K562 (cell line): ENCODE measurements around the gene NECTIN2. TPM values are rescaled to one million over a fixed set of nuclear protein-coding genes. Genes with fewer than 3 reads are reported as not detected.

ENCODE experiments used
- ARID3B ChIP-seq: fragments of 250-450 bp; sonication (Bioruptor Pico); IDR thresholded peaks from 2 replicates; pipeline ENCODE4 v1.4.0; 2020; ENCODE audit warnings: borderline replicate concordance
- BMI1 ChIP-seq: fragments of 150-350 bp; IDR thresholded peaks from 2 replicates; pipeline ENCODE4 v1.6.1; 2014; ENCODE audit warnings: low read length
- CEBPG ChIP-seq, 3 experiments: fragments of 200-800 bp in 1 of 3; sonication (Bioruptor generic) in 1 of 3; sonication (generic) in 1 of 3; formaldehyde crosslinking in 1 of 3; IDR thresholded peaks in 2 of 3; conservative IDR thresholded peaks in 1 of 3; 2 replicates each; pipeline versions ENCODE4 v1.6.1 to v1.8.0; 2016 to 2022; ENCODE audit warnings: missing compliant biosample characterization in 2 of 3, missing genetic modification characterization in 2 of 3, mild to moderate bottlenecking in 1 of 3, missing genetic modification reagents in 1 of 3
- ETS1 ChIP-seq: conservative IDR thresholded peaks from 2 replicates; pipeline ENCODE4 v1.6.1; 2011; ENCODE audit warnings: low read depth, mild to moderate bottlenecking, low read length; ENCODE audit not compliant: control insufficient read depth
- HDAC2 ChIP-seq: fragments of 450-650 bp; IDR thresholded peaks from 2 replicates; pipeline ENCODE4 v1.6.1; 2016; ENCODE audit warnings: mild to moderate bottlenecking
- KLF10 ChIP-seq: fragments of 250-450 bp; sonication (Bioruptor Pico); IDR thresholded peaks from 2 replicates; pipeline ENCODE4 v1.6.1; 2021; ENCODE audit warnings: matching md5 sums
- MTA2 ChIP-seq: fragments of 450-650 bp; IDR thresholded peaks from 2 replicates; pipeline ENCODE4 v1.6.1; 2016; ENCODE audit warnings: low read depth
- POLR3G ChIP-seq: IDR thresholded peaks from 2 replicates; pipeline ENCODE4 v1.6.1; 2011; ENCODE audit not compliant: insufficient read length, insufficient replicate concordance; ENCODE audit errors: extremely low read depth
- RBBP5 ChIP-seq: fragments of 200-600 bp; sonication (generic); IDR thresholded peaks from 2 replicates; pipeline ENCODE4 v1.6.1; 2012; ENCODE audit warnings: borderline replicate concordance, mild to moderate bottlenecking, low read length, control low read depth, inconsistent platforms; ENCODE audit not compliant: insufficient read depth, poor library complexity, severe bottlenecking
- ZFP1 ChIP-seq: fragments of 450-650 bp; formaldehyde crosslinking; IDR thresholded peaks from 2 replicates; pipeline ENCODE4 v1.4.0; 2020; ENCODE audit warnings: mild to moderate bottlenecking, mixed read lengths
- ZNF707 ChIP-seq: fragments of 250-450 bp; sonication (Bioruptor Pico); conservative IDR thresholded peaks from 2 replicates; pipeline ENCODE4 v1.8.0; 2022; ENCODE audit warnings: inconsistent platforms, mild to moderate bottlenecking, moderate library complexity
- polyA plus RNA-seq, 8 experiments: library from polyadenylated mRNA; depleted of rRNA in 4 of 8; stranded (reverse) in 5 of 8; unstranded in 3 of 8; fragments of >200 nt; fragmentation: Nextera tagmentation in 2 of 8; fragmentation: Illumina TruSeq in 1 of 8; extraction: Ambion mirVana in 2 of 8; extraction: Trizol in 1 of 8; gene quantifications; 2 replicates each; pipeline versions ENCODE4 v1.2.1 to v1.2.3, GENCODE V29; 2011 to 2014; ENCODE audit warnings: inconsistent platforms in 1 of 8, missing spikeins in 1 of 8
- total RNA-seq, 7 experiments: library from RNA; depleted of rRNA in 6 of 7; stranded (reverse); fragments of >200 nt in 6 of 7; fragmentation: Illumina TruSeq in 2 of 7; extraction: Trizol in 2 of 7; gene quantifications; 2 replicates each; pipeline versions ENCODE4 v1.2.1 to v1.2.3, GENCODE V29; 2011 to 2021; ENCODE audit warnings: low replicate concordance in 1 of 7
- TF ChIP-seq, protein P1 (sequence below): fragments of 250-450 bp; sonication (Bioruptor Pico); IDR thresholded peaks from 2 replicates; pipeline ENCODE4 v1.5.0; 2021; ENCODE audit warnings: mild to moderate bottlenecking, borderline replicate concordance
- TF ChIP-seq, protein P2 (sequence below): fragments of 250-450 bp; sonication (Bioruptor Pico); IDR thresholded peaks from 2 replicates; pipeline ENCODE4 v1.4.0; 2020; ENCODE audit warnings: mild to moderate bottlenecking, moderate library complexity, borderline replicate concordance

The NECTIN2 gene
- total and polyA plus RNA-seq, 9 of the 15 experiments (the other 6 are each of a cell fraction or from before 2014, with no cell fraction given) = 3.9 to 94.9 (median 34.9) TPM

DNA sequence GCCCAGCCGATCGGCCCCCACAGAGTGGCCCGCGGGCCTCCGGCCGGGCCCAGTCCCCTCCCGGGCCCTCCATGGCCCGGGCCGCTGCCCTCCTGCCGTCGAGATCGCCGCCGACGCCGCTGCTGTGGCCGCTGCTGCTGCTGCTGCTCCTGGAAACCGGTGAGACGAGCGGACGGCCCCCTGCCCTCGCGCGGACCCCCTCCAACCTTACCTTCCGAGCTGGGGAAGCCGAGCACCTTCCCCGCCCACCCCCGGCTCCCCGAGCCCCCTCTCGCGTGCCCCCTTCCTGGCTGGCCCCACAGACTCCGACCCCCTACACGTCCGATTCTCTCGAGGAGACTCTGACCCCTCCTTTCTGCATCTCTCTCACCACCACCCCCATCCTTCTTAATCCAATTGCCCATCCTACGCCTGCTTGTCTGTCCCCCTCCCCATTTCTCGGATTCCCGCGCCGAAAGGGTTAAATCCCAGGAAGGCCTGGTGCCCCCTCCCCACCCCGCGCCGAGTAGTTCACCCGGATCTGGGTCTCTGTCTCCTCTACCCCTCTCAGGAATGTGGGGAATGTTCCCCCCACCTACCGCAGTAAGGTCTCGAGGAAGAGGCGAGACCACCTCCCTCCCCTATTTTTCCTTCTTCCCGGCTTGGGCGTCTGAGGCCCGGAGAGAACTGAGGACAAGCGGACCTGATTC is 502 bp downstream of the NECTIN2 start (continued):
- TF ChIP-seq RBBP5 = peak; percentile 3
- TF ChIP-seq KLF10 (CRISPR knock-in tag) = no peak
- TF ChIP-seq BMI1 = no peak
- no peak for TF ChIP-seq ZFP1 (CRISPR knock-in tag)
- TF ChIP-seq, protein P1, sequence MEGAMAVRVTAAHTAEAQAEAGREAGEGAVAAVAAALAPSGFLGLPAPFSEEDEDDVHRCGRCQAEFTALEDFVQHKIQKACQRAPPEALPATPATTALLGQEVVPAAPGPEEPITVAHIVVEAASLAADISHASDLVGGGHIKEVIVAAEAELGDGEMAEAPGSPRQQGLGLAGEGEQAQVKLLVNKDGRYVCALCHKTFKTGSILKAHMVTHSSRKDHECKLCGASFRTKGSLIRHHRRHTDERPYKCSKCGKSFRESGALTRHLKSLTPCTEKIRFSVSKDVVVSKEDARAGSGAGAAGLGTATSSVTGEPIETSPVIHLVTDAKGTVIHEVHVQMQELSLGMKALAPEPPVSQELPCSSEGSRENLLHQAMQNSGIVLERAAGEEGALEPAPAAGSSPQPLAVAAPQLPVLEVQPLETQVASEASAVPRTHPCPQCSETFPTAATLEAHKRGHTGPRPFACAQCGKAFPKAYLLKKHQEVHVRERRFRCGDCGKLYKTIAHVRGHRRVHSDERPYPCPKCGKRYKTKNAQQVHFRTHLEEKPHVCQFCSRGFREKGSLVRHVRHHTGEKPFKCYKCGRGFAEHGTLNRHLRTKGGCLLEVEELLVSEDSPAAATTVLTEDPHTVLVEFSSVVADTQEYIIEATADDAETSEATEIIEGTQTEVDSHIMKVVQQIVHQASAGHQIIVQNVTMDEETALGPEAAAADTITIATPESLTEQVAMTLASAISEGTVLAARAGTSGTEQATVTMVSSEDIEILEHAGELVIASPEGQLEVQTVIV (CRISPR knock-in tag) = no peak
- no peak for TF ChIP-seq CEBPG (CRISPR knock-in tag; IDR thresholded peaks at IDR 0.05)
- no peak for TF ChIP-seq CEBPG (tag; conservative IDR thresholded peaks at IDR 0.05 in 1 of 2, IDR thresholded peaks at IDR 0.05 in 1 of 2)
- 0 out of 2 replicates have a peak, but pooled peaks have one; percentile 54 for TF ChIP-seq ETS1
- TF ChIP-seq HDAC2 = no peak
- TF ChIP-seq POLR3G = no peak
- TF ChIP-seq MTA2 = peak; percentile 38; the same call in 1 of the 2 replicates
- TF ChIP-seq ZNF707 (CRISPR knock-in tag) = no peak
- no peak for TF ChIP-seq ARID3B (CRISPR knock-in tag)
- TF ChIP-seq, protein P2, sequence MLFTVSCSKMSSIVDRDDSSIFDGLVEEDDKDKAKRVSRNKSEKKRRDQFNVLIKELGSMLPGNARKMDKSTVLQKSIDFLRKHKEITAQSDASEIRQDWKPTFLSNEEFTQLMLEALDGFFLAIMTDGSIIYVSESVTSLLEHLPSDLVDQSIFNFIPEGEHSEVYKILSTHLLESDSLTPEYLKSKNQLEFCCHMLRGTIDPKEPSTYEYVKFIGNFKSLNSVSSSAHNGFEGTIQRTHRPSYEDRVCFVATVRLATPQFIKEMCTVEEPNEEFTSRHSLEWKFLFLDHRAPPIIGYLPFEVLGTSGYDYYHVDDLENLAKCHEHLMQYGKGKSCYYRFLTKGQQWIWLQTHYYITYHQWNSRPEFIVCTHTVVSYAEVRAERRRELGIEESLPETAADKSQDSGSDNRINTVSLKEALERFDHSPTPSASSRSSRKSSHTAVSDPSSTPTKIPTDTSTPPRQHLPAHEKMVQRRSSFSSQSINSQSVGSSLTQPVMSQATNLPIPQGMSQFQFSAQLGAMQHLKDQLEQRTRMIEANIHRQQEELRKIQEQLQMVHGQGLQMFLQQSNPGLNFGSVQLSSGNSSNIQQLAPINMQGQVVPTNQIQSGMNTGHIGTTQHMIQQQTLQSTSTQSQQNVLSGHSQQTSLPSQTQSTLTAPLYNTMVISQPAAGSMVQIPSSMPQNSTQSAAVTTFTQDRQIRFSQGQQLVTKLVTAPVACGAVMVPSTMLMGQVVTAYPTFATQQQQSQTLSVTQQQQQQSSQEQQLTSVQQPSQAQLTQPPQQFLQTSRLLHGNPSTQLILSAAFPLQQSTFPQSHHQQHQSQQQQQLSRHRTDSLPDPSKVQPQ = no peak
